Amniotic stem cell (primary cell): ENCODE measurements around the gene TMEM183A.
"Not testable (repeated sequence)": the region's sequence is repeated elsewhere in the genome, so short reads cannot be mapped to it uniquely, and the experiment has no call there.

Source experiments
- DNase-seq: peaks from one replicate; lab custom pipeline; 2025; lab: John Stamatoyannopoulos, UW

TMEM183A gene, protein sequence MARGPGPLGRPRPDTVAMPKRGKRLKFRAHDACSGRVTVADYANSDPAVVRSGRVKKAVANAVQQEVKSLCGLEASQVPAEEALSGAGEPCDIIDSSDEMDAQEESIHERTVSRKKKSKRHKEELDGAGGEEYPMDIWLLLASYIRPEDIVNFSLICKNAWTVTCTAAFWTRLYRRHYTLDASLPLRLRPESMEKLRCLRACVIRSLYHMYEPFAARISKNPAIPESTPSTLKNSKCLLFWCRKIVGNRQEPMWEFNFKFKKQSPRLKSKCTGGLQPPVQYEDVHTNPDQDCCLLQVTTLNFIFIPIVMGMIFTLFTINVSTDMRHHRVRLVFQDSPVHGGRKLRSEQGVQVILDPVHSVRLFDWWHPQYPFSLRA

GRCh38 chr1:203006948-203007871, at the start of gene TMEM183A:
TSS of gene TMEM183A (plus strand) at chr1:203007374. CDS start at chr1:203007466, 92 bp downstream.
- peak; percentile 89 for DNase-seq

DNA sequence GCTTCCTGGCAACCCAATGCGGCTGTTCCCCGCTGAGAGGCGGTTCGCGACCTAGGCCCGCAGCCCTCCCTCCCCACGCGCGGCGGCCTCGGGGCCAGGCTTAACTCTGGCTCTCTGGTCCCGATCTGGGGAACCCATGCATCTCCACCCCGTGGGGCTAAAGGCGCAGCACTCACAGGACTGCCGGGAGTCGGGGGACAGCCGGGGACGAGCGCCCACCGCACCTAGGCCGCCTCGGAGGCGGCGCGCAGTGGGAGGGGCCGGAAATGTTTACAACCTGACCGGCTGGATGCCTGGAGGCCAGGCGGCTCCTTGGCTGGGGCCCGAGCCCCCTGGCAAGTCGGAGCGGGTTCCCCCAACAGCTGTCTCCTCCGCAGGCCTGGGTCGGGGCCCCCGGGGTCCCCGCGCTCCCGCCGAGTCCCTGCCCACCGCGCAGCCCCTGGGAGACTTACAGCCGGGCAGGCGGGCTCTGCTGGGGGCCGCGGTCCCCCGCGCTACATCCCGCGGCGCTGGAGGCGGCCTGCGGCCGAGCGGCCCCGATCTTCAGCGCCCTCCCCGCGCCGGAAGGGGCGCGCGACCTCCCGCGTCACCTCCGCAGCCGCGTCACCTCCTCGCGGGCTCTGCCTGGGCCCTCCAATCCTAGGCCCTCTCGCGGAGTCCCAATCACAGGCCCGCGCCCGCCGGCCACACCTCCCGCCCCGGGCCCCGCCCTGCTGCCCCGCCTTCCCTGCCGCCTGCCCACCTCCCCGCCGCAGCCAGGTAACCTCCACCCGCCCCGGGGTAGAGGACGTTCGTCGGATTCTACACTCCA, 49.2 kb upstream of the TMEM183A start, which contains the start of gene ADIPOR1:
ADIPOR1 (minus strand) TSS at position 580 of the 811 bp plus-strand sequence. CDS start 7,242 bp downstream, outside the sequence.
- DNase-seq, result peak; percentile 79

- no peak for DNase-seq
Measured at GRCh38 chr1:202958544-202959275, 48.5 kb upstream of the TMEM183A start.

DNA sequence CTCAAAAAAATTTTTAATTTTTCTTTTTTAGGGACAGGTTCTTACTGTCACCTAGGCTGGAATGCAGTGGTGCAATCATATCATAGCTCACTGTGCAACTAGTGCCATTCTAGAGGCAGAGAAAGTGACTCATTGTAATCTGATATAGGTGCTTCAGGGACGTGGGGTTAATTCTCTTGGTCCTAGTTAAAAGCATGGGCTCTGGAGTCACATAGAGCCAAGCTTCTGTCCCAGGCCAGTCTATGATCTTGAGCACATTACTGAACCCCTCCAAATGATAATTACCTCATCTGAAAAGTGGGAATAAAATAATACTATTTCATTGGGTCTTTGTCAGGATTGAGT, 47.9 kb upstream of the TMEM183A start:
- peak; percentile 34 for DNase-seq

DNA sequence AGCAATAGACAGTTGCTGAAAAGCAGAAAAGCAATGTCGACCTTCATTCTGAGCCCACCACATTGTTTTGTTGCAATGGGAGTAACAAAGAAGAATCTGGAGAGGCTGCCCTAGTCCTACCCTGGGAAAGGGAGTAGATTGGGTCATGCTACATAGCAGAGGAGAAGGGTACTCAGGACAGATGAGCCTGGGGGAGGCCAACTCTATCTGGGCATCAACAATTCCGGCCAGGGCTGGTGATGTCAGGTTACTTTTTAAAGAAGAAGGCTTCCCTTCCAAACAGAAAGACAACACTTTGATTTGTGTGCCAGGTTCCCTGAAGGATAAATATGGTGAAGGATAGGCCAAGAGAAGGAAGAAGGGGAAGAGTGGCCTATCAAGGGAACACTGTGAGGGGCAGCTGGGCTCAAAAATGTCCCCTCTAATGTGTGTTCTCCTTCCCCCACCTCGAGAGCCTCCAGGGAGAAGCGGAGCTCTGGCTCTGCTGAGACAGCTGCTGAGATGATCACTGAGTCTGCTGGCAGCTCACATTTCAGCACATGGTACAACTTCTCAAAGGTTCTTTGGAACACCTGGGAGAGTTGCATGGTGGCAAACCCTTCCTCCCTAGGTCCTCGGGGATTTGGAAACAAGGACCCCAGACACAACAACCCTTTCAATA, 45.8 kb upstream of the TMEM183A start:
- no peak for DNase-seq

- no peak for DNase-seq
Measured at GRCh38 chr1:202964791-202965410, 42.3 kb upstream of the TMEM183A start.

DNA sequence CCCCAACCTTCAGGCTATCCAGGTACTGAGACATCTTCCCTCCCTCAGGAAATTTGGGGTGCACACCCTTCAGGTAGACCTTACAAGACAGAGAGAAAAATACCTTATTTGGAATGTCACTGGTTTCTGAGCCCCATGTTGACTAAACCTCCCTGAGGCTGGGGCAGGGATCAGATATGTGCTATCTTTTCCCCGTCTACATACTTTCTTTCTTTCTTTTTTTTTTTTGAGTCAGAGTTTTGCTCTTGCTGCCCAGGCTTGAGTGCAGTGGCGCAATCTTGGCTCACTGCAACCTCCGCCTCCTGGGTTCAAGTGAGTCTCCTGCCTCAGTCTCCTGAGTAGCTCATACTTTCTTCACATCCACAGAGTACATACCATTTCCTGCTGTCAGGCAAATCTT, 41.8 kb upstream of the TMEM183A start:
- DNase-seq, result no peak

DNA sequence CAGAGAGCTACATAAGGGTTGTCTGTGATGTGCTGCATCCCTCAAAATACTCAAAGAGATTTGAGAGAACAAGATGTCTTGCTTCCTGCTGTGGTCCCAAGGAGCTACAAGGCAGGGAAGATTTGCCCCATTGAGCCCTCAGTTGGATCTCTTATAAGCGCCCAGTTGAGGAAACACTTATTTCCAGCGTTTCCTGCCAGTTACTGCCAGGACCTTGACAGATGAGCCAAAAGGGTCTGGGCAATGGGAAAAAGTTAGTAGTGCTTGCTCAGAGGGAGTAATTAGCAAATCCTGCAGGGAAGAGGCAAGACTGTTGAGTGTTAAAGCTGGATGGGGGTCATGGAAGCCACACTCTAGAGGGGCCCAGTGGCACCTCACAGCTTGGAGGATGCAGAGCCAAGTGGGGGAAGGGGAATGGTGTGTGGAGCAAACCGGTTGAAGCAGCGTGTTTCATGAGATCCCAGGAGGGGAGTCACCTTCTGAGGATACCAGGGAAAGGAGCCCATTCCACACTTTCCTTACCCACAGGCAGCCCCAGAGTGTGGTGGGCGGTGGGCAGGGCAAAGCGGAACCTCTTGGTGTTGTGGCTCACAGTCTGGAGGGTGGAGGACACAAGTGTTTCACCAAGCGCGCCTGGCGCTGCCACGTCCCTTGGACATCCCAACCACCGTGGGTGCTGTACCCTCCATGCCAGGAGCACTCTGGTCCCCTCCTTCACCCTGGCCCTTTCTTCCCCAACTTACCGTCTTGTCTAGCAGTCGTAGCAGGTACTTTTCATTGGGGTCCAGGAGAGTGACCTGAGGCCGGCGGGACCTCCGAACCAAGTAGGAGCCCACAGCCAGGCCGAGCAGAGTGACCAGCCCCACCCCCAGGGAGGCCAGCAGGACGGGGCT, 40.9 kb upstream of the TMEM183A start:
- no peak for DNase-seq

DNA sequence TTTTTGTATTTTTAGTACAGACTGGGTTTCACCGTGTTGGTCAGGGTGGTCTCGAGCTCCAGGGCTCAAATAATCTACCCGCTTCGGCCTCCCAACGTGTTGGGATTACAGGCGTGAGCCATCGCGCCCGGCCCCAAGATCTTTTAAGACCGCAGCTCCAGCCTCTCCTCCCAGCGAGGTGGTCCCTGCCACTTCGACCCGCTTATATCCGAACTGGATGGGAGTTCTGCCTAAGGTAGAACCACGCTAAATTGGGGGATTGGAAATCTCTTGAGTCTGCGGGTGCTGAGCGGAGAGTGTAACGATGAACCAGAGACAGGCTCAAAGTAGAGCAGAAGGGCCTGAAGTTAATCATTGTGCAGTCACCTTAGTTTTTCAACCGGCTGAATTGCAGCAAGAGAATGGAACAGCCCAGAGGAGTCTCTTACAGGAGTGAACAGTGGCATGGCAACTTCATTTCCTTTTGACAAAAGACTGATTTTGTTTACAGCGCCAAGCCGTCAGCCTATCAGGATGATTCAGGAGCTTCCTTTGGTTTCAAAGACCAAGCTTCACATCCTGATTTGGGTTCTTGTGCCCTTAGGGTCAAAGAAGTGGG, 39.4 kb upstream of the TMEM183A start:
- DNase-seq, result no peak

DNA sequence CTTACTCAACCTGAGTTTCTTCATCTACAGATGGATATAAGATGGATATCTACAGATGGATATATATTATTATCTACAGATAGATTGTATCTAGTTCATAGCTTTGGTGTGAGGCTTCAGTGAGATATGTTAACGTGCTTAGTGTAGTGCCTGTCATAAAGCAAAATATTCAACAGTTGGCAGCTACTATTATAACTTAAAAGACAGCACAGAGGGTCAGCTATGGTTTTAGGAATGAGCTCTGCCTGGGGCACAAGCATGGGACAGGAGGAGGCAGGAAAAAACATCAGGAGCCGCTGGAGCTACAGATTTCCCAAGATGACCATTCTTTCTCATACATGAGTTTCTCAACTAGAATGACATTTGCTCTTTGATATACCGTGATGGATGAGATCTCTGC, 38.8 kb upstream of the TMEM183A start:
- DNase-seq, result no peak

GRCh38 chr1:202968895-202969295, 38.3 kb upstream of the TMEM183A start:
- peak; percentile 9 for DNase-seq

- no peak for DNase-seq
Measured at GRCh38 chr1:202972046-202972445, 35.1 kb upstream of the TMEM183A start.

DNA sequence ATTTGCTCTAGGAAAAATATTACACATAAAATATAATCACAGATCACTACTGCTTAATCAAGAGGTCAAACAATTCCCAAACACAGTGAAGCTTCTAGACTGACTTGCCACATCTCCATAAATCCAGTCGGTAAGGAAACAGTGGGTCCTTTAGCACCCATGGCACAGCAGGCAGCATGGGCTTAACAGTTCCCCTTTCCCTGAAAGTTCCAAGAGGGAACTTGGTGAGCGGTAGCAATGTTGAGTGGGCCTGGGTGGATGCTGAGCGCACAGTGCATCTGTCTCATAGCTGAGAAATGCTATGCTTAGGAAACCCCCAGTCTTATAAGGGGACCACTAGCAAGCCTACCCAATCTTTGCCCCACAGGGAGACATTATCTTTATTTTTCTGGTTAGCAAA, 32.3 kb upstream of the TMEM183A start:
- no peak for DNase-seq

DNA sequence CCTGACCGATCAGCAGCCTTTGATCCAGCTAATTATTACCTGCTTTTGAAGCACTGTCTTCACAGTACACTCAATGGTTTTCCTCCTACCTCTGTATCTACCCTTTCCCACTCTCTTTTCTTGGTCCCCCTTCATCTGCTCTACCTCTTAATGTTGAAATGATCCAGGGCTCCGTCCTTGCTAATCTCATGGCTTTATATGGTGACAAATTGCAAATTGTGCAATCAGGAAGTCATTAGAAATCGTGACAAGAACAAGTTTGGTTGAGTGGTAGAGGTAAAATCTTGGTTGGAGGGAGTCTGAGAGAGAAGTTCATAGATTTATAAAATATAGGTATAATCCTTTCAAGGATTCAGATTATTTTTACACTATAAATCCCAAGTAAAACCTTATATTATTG, 30.5 kb upstream of the TMEM183A start:
- no peak for DNase-seq

DNA sequence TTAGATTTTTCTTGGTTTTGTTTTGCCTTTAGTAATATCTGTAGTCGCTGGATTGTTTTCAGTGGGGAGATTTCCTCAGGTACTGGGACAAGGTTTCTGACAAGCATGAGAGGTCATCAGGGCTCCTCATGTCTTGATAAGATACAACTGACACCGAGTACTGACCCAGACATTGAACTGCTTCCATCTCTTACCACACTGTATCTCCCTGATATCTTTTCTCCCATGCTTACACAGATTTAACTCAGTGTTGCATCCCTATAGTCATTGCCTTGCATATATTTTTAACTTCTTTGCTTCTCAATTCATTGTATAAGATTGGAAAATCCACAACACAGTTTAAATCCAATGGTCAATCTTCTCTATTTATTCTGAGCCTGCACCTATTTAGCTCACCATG, 27.7 kb upstream of the TMEM183A start:
- no peak for DNase-seq

- no peak for DNase-seq
Measured at GRCh38 chr1:202981939-202982338, 25.2 kb upstream of the TMEM183A start.

DNA sequence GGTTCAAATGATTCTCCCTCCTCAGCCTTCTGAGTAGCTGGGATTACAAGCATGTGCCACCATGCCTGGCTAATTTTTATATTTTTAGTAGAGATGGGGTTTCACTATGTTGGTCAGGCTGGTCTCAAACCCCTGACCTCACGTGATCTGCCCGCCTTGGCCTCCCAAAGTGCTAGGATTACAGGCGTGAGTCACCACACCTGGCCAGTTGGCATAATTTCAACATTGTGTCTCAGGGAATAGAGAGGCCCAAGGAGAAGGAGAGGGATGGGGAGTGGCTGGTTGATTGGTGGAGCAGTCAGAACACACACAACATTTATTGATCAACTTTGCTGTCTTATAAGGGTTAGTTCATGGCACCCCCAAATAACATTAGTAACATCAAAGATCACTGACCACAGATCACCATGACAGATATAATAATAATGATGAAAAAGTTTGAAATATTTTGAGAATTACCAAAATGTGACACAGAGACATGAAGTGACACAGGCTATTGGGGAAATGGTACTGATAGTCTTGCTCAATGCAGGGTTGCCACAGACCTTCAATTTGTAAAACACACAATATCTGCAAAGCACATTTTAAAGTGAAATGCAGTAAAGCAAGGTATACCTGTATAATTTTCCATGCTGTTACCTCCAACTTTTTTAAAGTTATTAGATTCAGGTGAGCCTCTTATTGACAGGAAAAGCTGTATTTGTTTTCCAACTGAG, 24.3 kb upstream of the TMEM183A start:
- no peak for DNase-seq

- not testable (repeated sequence) for DNase-seq
Measured at GRCh38 chr1:202986120-202986519, 21.1 kb upstream of the TMEM183A start.
